ENCODE measurements around the gene PLPP4.

PLPP4 gene

GRCh38 chr10:120457431-120458172 is 575 bp downstream of the PLPP4 start:
- DNase-seq, result no peak

DNA sequence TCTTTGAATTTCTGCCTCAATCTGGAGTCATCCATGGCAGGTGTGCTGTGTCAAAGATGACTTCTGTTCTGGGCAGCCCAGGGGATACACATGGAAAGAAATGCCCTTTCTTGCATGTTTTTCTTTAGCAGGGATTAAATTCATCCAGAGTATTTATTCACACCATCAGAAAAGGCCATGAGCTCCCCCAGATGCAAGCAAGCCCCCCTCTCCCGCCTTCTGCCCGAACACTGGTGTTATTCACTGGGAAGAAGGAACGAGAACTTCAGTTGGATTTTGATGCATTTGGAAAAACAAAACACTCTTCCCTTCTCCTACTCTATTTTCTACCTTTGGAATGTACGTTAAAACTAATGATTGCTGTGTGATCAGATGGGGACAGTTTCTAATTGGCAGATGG is 1.4 kb downstream of the PLPP4 start:
- no peak for DNase-seq

DNA sequence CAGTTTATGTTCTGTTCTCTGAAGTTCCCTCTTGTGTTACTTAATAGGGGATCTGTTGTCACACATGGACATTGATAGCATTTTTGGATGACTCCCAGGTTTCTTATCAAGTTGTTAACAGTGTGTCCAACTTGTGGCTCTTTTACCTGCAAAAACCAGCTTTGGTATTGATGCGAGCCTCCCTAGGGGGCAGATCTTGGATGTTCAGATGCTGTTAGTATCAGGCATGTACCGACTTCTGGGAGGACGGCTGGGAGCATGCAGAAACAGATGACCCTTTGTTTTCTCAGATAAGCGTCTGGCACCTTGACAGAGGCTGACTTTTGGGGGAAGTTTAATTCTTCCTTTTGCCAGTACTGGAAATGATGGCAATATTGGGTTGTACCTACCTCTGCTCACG is 2.2 kb downstream of the PLPP4 start:
- no peak for DNase-seq

DNA sequence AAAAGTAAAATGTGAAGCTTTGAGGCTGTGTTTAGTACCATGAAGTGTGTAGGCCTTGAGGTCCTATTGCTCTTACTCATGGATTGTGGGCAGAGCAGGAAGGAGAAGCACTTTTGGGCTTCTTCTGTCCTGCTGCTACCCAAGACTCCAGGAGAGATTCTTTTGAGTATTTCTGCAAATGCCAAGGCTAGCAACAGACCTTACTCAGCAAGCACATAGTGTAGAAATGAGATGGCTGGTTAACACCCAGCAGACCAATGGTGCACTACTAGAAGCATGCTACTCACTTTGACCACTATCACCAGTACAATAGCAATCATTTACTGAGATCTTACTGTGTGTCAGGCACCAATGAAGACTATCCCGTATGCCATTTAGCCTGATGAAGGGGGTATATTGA is 3.2 kb downstream of the PLPP4 start:
- no peak for DNase-seq

- DNase-seq, result no peak
Observed at GRCh38 chr10:120460776-120461175, 3.7 kb downstream of the PLPP4 start.

DNA sequence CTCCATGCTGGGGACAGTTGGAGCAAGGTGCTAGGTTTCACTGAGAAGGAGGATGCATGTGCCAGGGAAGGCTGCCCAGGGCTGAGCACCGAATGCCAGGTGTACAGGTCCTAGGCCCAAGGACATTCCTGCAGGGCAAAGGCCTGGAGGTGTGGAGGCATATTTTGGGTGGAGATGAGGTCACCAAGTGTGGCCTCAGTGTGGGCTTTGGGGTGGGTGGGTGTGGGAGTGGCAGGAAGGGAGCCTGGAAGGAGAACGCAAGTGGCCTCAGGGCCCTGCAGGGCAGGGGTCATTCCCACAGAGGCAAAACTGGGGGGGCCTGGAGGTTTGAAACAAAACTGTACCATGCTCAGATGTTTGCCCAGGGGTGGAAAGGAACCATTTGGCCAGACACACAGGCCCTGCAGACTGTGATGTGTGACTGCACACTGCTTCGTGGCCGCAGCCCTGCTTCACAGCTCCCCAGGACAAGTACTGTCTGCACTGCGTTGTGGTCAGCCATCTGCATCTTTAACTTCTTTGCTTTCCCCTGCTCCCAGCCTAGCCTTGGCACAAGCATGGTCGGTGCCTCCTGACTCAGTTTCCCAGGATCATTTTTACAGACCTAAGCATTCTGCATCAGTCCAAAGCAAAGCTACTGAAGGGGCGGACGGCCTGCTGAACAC is 5.1 kb downstream of the PLPP4 start:
- DNase-seq, result no peak

GRCh38 chr10:120465138-120465537 is 8.1 kb downstream of the PLPP4 start:
- no peak for DNase-seq

- no peak for DNase-seq
Observed at GRCh38 chr10:120466006-120466405, 9.0 kb downstream of the PLPP4 start.

DNA sequence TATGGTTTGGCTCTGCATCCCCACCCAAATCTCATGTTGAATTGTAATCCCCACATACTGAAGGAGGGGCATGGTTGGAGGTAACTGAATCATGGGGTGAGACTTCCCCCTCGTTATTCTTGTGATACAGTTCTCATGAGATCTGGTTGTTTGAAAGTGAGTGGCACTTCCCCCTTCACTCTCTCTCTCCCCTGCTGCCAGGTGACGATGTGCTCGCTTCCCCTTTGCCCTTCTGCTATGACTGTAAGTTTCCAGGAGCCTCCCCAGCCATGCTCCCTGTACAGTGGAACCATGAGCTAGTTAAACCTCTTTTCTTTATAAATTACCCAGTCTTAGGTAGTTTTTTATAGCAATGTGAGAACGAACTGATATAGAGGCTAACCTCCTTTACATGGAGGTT is 16.6 kb downstream of the PLPP4 start:
- DNase-seq, result no peak

DNA sequence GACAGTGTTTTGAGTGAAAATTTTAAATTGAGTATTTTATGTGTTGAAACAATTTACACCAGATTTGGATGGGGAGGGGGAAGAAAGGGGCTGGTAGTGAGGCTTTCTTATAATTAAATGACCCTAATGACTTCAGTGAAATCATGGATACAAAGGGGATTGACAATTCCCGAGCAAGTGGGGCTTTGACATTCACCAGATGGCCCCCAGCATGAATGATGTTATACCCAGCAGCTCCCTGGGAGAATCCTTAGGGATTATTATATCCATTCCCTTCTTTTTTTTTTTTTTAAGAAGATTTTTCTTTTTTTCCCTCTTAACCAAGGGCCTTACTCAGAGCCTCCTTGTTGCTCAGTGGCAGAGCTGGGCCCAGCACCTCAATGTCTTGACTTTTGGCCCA is 17.9 kb downstream of the PLPP4 start:
- DNase-seq, result no peak

- no peak for DNase-seq
Observed at GRCh38 chr10:120475844-120476791, 19.1 kb downstream of the PLPP4 start.

GRCh38 chr10:120477021-120477742 is 20.2 kb downstream of the PLPP4 start:
- DNase-seq, result no peak

GRCh38 chr10:120477743-120478141 is 20.7 kb downstream of the PLPP4 start:
- no peak for DNase-seq

DNA sequence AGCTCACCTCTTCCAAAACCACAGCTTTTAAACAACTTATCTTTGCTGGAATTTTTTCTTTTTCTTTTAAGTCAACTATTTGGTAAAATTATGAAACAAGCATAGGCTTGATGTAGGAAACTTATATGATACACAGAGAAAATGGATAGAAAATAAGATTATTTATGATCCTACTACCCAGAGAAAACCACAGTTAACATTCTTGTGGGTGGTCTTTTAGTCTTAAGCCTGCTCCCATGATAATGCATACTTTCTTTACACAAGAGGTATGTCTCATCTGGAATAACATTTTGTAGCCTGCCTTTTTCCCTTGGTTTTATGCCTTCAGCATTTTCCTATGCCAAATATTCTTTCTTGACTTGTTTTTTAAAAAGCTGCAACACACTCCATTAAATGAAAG is 21.4 kb downstream of the PLPP4 start:
- DNase-seq, result no peak

DNA sequence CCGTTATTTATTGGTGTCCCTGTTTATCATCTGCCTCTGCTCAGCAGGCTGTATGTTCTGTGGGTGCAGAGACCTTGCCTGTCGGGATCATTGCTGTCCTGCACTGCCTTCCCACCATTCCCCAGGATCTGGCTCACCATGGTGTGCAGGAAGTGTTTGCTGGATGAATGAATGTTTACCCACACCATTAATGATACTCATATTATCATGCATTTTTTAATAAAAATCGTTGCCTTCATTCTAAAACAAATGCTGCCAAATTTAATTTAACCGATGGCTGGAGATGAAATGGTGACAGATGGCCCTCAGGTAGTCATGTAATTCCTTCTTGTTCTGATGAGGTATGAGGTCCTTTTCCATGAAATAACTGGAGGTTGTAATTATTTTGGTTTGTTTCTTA is 22.5 kb downstream of the PLPP4 start:
- DNase-seq, result no peak

DNA sequence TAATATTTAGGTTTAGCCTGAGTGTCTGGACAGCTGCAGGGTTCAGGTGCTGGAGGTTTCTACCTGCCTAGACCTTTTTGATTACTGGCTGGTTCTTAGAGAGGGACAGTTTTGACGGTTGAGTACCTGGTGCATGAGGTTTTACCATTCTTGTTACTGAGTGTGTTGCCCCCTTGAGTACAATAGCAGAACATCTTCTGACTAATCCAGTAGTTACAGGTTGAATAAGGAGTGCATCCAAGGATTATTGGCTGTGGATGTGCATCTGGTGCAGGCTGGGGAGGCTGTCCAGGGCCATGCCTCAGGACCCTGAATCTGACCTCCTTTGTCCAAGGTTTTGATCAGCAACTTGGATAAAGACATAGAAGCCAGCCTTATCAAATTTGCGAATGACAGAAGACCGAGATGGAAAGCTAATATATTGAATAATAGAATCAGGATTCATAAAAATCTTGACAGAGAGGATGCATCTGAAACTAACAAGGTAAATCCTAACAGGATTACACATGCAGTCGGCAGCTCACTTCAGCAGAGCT is 23.1 kb downstream of the PLPP4 start:
- no peak for DNase-seq

- no peak for DNase-seq
Observed at GRCh38 chr10:120480848-120481247, 23.8 kb downstream of the PLPP4 start.

DNA sequence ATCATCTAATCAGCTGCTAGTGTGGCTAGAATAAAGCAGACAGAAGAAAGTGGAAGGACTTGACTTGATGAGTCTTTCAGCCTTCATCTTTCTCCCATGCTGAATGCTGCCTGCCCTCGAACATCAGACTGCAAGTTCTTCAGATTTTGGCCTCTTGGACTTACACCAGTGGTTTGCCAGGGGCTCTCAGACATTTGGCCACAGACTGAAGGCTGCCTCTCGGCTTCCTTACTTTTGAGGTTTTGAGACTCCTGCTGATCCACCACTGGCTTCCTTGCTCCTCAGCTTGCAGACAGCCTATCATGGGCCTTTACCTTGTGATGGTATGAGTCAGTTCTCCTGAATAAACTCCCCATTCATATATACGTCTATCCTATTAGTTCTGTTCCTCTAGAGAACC is 26.0 kb downstream of the PLPP4 start:
- no peak for DNase-seq

DNA sequence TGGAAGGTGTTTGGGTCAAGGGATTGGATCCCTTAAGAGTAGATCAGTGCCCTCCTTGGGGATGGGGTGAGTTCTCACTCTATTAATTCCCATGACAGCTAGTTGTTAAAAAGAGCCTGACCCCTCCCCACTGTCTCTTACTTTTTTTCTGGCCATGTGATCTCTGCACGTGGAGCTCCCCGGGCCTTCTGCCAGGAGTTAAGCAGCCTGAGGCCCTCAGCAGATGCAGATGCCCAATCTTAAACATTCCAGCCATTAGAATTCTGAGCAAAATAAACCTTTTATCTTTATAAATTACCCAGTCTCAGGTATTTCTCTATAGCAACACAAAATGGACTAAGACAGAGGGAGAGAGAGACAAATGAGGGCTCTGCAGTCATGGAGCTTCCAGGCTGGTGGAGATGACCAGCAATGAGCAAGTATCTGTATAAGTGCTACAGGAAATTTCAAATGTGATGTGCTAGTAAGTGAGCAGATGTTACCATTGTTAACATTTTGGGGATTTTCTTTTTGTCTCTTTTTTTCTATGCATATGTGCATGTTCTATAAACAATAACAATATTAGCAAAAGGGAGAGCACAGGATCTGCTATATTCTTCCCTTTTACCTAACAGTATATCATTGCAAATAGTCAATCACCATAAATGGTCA is 26.7 kb downstream of the PLPP4 start:
- no peak for DNase-seq

- no peak for DNase-seq
Observed at GRCh38 chr10:120485946-120486345, 28.9 kb downstream of the PLPP4 start.

- DNase-seq, result no peak
Observed at GRCh38 chr10:120486671-120487205, 29.7 kb downstream of the PLPP4 start.

GRCh38 chr10:120490288-120490687 is 33.3 kb downstream of the PLPP4 start:
- no peak for DNase-seq
